GM21526 (cell line): ENCODE measurements around the gene REV1.

Source experiments
- ATAC-seq: cut with Tn5 transposase; IDR thresholded peaks from one replicate; pipeline ENCODE4 v1.9.1; 2021; ENCODE audit warnings: moderate library complexity; ENCODE audit not compliant: unreplicated experiment, low FRiP score

The REV1 gene

GRCh38 chr2:99458529-99458928, 31.3 kb downstream of the REV1 start:
- no peak for ATAC-seq

- ATAC-seq = no peak
These were observed 38.1 kb downstream of the REV1 start for GRCh38 chr2:99451686-99452085.

- ATAC-seq = no peak
These were observed 38.5 kb downstream of the REV1 start for GRCh38 chr2:99451280-99451679.

- ATAC-seq = no peak
These were observed 39.6 kb downstream of the REV1 start for GRCh38 chr2:99450199-99450598.

- no peak for ATAC-seq
These were observed 41.3 kb downstream of the REV1 start for GRCh38 chr2:99448556-99448955.

- no peak for ATAC-seq
These were observed 44.8 kb downstream of the REV1 start for GRCh38 chr2:99445065-99445464.

GRCh38 chr2:99444222-99444621, 45.6 kb downstream of the REV1 start:
- no peak for ATAC-seq

GRCh38 chr2:99442837-99443236, 47.0 kb downstream of the REV1 start:
- no peak for ATAC-seq

GRCh38 chr2:99439971-99440505, 49.8 kb downstream of the REV1 start:
- ATAC-seq = no peak

GRCh38 chr2:99436874-99437273, 52.9 kb downstream of the REV1 start:
- ATAC-seq = no peak

GRCh38 chr2:99433340-99433739, 56.5 kb downstream of the REV1 start:
- ATAC-seq = no peak

- no peak for ATAC-seq
These were observed 58.1 kb downstream of the REV1 start for GRCh38 chr2:99431587-99432275.

GRCh38 chr2:99430614-99431291, 59.1 kb downstream of the REV1 start:
- ATAC-seq = no peak

- ATAC-seq = no peak
These were observed 64.8 kb downstream of the REV1 start for GRCh38 chr2:99425022-99425421.

- no peak for ATAC-seq
These were observed 65.4 kb downstream of the REV1 start for GRCh38 chr2:99424371-99424770.

GRCh38 chr2:99422599-99422998, 67.2 kb downstream of the REV1 start:
- ATAC-seq = no peak

- no peak for ATAC-seq
These were observed 68.3 kb downstream of the REV1 start for GRCh38 chr2:99421469-99421868.

- no peak for ATAC-seq
These were observed 69.0 kb downstream of the REV1 start for GRCh38 chr2:99420751-99421299.

GRCh38 chr2:99420031-99420430, 69.8 kb downstream of the REV1 start:
- no peak for ATAC-seq

- no peak for ATAC-seq
These were observed 72.4 kb downstream of the REV1 start for GRCh38 chr2:99417396-99417795.

GRCh38 chr2:99414566-99414965, 75.3 kb downstream of the REV1 start:
- no peak for ATAC-seq

GRCh38 chr2:99410276-99410675, 79.5 kb downstream of the REV1 start:
- ATAC-seq = no peak
